Activated T-cell treated with anti-CD3 and anti-CD28 coated beads for 4 hours (primary cell): ENCODE data around the gene FBXL13.
"Not testable (repeated sequence)": the region's sequence is repeated elsewhere in the genome, so short reads cannot be mapped to it uniquely, and the experiment has no call there.

Source experiments
- DNase-seq: peaks from one replicate; pipeline ENCODE4 v3.0.0-alpha.2; 2020

Gene FBXL13

GRCh38 chr7:103074519-103075336 lies at the start of gene FBXL13, which contains the start of gene ARMC10:
FBXL13 (minus strand) TSS chr7:103074796.
ARMC10 (plus strand) TSS chr7:103075140; CDS start chr7:103075273, 133 bp downstream.
- peak; percentile 86 for DNase-seq

DNA sequence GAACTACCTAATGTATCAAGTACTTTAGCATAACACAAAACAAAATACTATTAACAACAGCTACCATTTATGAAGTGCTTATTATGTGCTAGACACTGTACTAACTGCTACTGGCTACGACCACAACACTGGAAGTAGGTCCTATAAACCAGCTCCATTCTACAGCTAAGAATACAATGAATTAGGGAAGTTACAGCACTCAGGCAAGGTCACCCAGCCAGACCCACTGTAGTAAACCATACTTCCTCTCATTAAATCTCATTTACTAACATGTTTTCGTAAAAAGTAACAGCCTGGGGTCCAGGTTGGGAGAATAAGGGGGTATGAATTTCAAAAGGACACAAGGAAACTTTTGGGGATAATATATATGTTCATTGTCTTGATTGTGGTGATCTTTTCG lies 48.9 kb upstream of the FBXL13 start:
- no peak for DNase-seq

DNA sequence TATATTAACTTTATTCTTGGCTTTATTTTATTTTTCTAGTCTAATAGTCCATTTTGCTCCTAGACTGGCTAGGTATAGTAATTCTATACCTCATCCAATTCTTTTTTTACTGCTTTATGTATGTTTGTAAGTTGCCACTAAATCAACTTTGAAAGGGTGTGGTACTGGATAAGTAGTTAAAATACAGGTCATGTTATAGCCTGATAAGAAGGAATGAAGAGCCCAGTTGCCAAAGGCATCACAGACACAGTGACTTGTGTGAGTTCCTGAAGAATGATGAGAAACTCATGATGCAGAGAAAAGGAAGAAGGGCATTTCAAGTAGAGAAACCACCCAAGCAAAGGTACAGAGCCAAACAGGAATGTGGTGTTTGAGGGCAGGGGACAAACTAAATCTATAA lies 47.0 kb upstream of the FBXL13 start:
- no peak for DNase-seq

GRCh38 chr7:103120362-103120761 lies 45.8 kb upstream of the FBXL13 start:
- no peak for DNase-seq

DNA sequence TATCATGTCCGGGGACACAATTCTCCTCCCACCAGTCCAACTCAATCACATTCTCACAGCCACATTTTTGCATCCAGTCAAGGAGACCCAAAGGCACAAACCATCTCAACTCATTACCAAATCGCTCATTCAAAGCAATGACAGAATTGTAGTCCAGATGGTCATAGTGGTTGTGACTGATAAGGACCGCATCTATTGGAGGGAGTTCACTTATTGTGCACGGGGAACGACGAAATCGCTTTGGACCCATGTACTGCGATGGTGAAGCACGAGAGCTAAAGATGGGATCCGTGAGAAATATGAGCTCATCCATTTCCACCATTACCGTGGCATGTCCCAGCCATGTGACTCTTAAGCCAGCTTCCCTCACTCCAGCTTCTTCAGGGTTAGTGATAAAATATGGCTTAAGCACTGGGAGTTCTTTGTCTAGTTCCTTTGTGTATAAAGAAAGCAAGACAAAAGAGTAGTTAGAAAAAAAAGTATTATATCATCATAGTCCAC lies 45.2 kb upstream of the FBXL13 start:
- no peak for DNase-seq

- DNase-seq = no peak
Observed at GRCh38 chr7:103117465-103117864, 42.9 kb upstream of the FBXL13 start.

- DNase-seq = no peak
Observed at GRCh38 chr7:103116991-103117390, 42.4 kb upstream of the FBXL13 start.

DNA sequence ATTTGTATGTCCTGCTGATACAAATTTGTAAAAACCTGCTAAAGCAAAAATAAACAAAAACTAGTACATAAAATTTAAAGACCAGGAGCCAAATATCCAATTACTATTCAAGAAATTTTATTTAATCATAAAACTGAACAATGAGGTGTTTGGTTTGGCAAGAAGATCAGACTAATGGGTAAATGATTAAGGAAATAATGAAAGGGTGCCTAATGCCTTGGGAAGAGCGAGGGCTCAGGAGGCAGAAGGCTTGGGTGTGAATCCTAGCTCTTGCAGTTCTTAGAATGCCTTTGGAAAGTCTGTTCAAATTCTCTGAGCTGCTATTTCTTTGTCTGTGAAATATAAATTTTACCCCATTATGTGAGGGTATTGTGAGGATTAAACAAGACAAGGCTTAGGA lies 41.9 kb upstream of the FBXL13 start:
- no peak for DNase-seq

GRCh38 chr7:103115771-103116170 lies 41.2 kb upstream of the FBXL13 start:
- no peak for DNase-seq

GRCh38 chr7:103114576-103115008 lies 40.0 kb upstream of the FBXL13 start:
- DNase-seq = no peak

DNA sequence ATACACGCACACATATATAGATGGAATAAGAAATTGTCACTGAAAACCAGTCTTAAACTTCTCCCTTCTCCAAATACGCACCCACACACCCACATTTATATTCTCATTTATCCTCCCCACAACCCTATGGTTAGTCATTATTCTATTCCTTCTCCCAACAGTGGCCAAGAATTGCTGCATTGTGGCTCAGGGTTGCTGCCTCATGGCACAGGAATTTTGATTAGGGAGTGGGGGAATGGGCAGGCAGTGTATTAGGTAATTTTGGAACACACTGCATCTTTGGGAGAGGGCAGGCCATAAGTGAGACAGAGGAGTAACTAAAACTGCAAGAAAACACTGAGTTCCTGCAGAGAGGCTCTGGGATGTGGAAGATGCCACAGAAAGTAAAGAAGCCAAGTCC lies 38.6 kb upstream of the FBXL13 start:
- DNase-seq = no peak

GRCh38 chr7:103106703-103107070 lies 32.1 kb upstream of the FBXL13 start:
- not testable (repeated sequence) for DNase-seq

DNA sequence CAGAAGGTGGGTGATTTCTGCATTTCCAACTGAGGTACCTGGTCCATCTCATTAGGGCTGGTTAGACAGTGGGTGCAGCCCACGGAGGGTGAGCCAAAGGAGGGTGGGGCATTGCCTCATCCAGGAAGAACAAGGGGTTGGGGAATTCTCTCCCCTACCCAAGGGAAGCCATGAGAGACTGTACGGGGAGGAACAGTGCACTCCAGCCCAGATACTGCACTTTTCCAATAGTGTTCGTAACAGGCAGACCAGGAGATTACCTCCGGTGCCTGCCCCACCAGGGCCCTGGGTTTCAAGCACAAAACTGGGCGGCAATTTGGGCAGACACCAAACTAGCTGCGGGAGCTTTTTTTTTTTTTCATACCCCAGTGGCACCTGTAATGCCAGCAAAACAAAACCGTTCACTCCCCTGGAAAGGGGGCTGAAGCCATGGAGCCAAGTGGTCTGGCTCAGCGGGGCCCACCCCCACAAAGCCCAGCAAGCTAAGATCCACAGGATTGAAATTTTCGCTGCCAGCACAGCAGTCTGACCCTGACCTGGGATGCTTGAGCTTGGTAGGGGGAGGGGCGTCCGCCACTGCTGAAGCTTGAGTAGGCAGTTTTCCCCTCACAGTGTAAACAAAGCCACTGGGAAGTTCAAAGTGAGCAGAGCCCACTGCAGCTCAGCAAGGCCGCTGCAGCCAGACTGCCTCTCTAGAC lies 31.6 kb upstream of the FBXL13 start:
- DNase-seq = no peak

DNA sequence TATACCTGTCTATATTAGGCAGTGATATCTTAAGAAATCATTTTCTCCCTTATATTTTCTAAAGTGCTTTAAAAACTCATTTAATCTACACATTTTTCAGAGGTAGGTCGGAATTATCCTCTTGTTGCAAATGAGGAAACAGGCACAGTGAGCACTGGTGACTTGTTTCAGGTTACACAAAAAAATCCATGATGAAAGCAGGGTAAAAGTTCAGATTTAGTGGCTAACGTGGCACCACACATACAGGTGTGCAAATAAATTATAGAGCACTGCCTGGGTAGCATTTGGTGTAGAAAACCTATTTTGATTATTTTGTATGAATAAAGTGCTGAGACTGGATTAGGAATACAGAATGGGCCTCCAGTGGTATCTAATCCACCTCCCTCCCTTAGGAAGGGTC lies 26.9 kb upstream of the FBXL13 start:
- DNase-seq = no peak

- DNase-seq = no peak
Observed at GRCh38 chr7:103100348-103100747, 25.8 kb upstream of the FBXL13 start.

- no peak for DNase-seq
Observed at GRCh38 chr7:103097041-103097440, 22.4 kb upstream of the FBXL13 start.

DNA sequence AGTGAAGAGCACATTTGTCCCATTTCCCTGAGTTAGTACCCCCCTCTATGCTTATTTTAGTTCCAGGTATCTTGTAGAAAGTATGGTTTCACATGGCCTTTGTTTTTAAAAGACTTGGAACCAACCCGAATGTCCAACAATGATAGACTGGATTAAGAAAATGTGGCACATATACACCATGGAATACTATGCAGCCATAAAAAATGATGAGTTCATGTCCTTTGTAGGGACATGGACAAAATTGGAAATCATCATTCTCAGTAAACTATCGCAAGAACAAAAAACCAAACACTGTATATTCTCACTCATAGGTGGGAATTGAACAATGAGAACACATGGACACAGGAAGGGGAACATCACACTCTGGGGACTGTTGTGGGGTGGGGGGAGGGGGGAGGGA lies 21.0 kb upstream of the FBXL13 start:
- DNase-seq = not testable (repeated sequence)

- no peak for DNase-seq
Observed at GRCh38 chr7:103094102-103094501, 19.5 kb upstream of the FBXL13 start.

- no peak for DNase-seq
Observed at GRCh38 chr7:103093429-103093828, 18.8 kb upstream of the FBXL13 start.

DNA sequence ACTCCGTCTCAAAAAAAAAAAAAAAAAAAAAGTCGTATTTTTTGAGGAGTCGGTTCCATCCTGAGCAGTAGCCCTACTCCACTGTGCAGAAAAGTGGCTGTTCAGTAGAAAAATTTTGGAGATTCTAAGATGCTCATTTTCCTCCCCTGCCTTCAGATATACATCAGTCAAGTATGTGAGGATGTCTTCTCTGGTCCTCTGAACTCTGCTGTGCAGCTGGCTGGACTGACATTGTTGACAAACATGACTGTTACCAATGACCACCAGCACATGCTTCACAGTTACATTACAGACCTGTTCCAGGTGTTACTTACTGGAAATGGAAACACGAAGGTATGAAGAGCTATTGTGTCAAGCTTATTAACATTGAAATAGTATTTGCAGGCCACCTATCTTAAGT lies 17.7 kb upstream of the FBXL13 start:
- not testable (repeated sequence) for DNase-seq

DNA sequence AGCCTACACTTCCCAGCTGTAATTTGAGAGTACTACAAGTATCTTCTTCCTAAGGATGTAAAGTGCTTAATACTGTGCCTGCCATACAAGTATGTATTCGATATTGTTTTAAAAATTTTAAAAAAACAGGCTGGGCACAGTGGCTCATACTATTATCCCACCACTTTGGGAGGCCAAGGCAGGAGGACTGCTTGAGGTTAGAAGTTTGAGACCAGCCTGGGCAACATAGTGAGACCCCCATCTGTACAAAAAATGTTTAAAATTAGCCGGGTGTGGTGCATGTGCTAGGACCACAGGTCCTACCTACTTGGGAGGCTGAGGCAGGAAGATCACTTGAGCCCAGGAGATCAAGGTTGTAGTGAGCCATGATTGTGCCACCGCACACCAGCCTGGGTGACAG lies 8.6 kb upstream of the FBXL13 start:
- no peak for DNase-seq

DNA sequence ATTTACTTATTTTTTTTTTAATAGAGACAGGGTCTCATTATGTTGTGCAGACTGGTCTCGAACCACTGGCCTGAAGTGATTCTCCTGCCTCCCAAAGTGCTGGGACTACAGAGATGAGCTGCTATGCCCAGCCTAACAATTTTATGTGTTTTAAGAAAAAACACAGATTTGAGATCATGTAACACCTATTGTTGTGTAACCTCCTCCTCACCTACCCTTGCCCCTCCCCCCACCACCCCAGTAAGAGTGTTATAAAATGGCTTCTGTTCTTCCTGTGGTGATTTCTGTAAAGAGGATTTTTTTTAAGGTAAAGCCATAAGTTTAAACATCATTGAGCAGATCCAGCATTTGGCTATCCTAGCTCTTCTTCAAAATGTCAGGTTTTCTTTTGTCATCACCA lies 7.9 kb upstream of the FBXL13 start:
- DNase-seq = no peak

DNA sequence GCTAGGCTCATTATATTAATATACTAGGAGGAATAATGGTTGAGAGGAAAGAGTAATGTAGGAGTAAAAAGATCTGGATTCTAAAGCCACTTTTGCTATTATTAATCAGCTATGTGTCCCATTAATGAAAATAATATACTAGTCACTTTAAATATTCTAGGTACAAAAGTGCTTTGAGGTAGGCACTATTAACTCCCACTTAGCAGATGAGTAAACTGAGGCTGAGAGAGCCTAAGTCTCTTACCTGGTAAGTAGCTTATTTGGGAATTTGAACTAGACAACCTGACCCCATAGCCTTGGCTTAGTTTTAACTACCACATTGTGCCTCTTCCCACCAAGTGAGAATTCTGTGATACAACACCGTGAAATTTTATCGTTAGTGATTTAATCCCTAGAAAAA lies 6.3 kb upstream of the FBXL13 start:
- no peak for DNase-seq

DNA sequence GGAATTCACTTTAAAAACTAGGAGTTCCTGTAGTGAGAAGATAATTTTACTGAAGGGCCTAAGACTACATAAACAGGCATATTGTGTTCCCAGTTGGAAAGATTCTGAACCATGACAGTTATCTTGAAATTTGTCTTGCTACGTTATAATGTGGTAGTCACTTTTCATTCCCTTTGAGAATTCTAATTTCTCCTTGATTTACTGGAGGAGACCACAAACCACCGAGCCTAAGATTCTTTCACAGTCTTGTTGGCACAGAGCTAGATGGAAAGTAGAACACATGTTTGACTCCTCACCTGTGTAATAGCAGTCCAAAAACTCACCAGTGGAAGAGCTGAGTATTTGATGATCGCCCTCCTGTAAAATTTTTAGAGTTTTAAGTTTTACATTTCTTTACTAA lies 5.2 kb upstream of the FBXL13 start:
- no peak for DNase-seq
